Lung (tissue), 12 donors: ENCODE measurements around the gene ANO1. TPM values are rescaled to one million over a fixed set of nuclear protein-coding genes. Genes with fewer than 3 reads are reported as not detected.

Experiments
- ATAC-seq: fragments of 200-7000 bp; cut with Tn5 transposase; one replicate; pipeline ENCODE4 v1.9.1; 2020; ENCODE audit warnings: moderate number of reproducible peaks; ENCODE audit not compliant: insufficient read depth, low FRiP score
- DNase-seq, 3 donors: peaks; one replicate each; pipeline ENCODE4 v3.0.0-alpha.2; 2013 to 2017
- H3K27ac ChIP-seq, 2 donors: one replicate each; pipeline ENCODE4 v1.5.1; 2013; ENCODE audit warnings: mild to moderate bottlenecking in 2 of 2, moderate library complexity in 2 of 2, control low read depth in 1 of 2, inconsistent platforms in 1 of 2, low read depth in 1 of 2, low read length in 1 of 2
- H3K27me3 ChIP-seq, 3 donors: one replicate each; pipeline ENCODE4 v1.5.1; 2013; ENCODE audit warnings: low read length in 2 of 3; ENCODE audit not compliant: control insufficient read depth in 3 of 3, insufficient read depth in 3 of 3
- H3K36me3 ChIP-seq, 4 donors: one replicate each; pipeline ENCODE4 v1.5.1; 2013; ENCODE audit warnings: low read length in 4 of 4, mild to moderate bottlenecking in 1 of 4, moderate library complexity in 1 of 4; ENCODE audit not compliant: control insufficient read depth in 4 of 4, insufficient read depth in 4 of 4
- H3K4me1 ChIP-seq, 5 donors: one replicate each; pipeline ENCODE4 v1.5.1; 2013; ENCODE audit warnings: low read length in 5 of 5, mild to moderate bottlenecking in 2 of 5, moderate library complexity in 1 of 5; ENCODE audit not compliant: control insufficient read depth in 5 of 5, insufficient read depth in 5 of 5
- H3K4me3 ChIP-seq: one replicate; pipeline ENCODE4 v1.5.1; 2013; ENCODE audit warnings: mild to moderate bottlenecking, control low read depth, moderate library complexity
- H3K9ac ChIP-seq, 2 donors: one replicate each; pipeline ENCODE4 v1.5.1; 2013; ENCODE audit warnings: low read length in 2 of 2, control low read depth in 1 of 2; ENCODE audit not compliant: insufficient read depth in 1 of 2
- H3K9me3 ChIP-seq, 4 donors: one replicate each; pipeline ENCODE4 v1.5.1; 2013; ENCODE audit warnings: low read length in 3 of 4, mild to moderate bottlenecking in 1 of 4, moderate library complexity in 1 of 4; ENCODE audit not compliant: control insufficient read depth in 4 of 4, insufficient read depth in 3 of 4
- WGBS, 2 donors: extraction: QIAGEN DNeasy Blood & Tissue Kit; methylation state at CpG; one replicate each; pipeline ENCODE4 v1.1.7; 2013; 5-methylcytosine and 5-hydroxymethylcytosine counted together
- polyA plus RNA-seq, 2 donors: library from polyadenylated mRNA; stranded (reverse); fragments of 200-250 nt; gene quantifications; one replicate each; pipeline ENCODE4 v1.2.1, GENCODE V29; 2013
- total RNA-seq, 2 donors: library from RNA; depleted of rRNA in 1 of 2; stranded (reverse); fragments of >200 nt in 1 of 2; gene quantifications; one replicate each; pipeline ENCODE4 v1.2.1, GENCODE V29; 2014 to 2021
- TF ChIP-seq, protein P1 (sequence below): IDR thresholded peaks from 2 replicates; pipeline ENCODE4 v1.5.1; 2012; ENCODE audit warnings: mild to moderate bottlenecking; ENCODE audit errors: control extremely low read depth, extremely low read depth
- donor health status: control.
- donor health status: control.
- donor health status: Bipolar disorder and iron deficiency.
- donor health status: healthy.
- donor health status: DM: yes; HTN: yes; CAD: no.

Gene ANO1
- total and polyA plus RNA-seq, 4 donors, result 1.2 to 10.8 (median 5.5) TPM

DNA sequence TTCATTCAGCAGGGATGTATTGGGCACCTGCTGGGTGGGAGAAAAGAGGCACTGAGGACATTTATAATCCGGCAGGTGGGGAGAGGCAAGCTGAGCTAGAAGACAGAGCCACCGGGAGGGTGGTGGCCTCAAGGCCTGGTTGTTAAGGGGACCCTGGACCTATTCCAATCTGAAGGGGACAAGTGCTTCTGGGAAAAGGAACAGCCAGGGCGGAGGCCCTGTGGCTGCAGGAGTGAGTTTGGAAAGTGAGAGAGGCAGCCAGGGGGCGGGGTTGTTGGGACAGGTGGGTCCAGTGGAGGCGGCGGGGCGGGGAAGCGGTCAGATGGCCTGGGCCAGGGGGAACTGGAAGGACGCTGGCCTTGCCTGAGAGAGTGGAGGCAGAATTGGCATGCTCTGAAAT, 29.1 kb downstream of the ANO1 start:
- TF ChIP-seq, protein P1, sequence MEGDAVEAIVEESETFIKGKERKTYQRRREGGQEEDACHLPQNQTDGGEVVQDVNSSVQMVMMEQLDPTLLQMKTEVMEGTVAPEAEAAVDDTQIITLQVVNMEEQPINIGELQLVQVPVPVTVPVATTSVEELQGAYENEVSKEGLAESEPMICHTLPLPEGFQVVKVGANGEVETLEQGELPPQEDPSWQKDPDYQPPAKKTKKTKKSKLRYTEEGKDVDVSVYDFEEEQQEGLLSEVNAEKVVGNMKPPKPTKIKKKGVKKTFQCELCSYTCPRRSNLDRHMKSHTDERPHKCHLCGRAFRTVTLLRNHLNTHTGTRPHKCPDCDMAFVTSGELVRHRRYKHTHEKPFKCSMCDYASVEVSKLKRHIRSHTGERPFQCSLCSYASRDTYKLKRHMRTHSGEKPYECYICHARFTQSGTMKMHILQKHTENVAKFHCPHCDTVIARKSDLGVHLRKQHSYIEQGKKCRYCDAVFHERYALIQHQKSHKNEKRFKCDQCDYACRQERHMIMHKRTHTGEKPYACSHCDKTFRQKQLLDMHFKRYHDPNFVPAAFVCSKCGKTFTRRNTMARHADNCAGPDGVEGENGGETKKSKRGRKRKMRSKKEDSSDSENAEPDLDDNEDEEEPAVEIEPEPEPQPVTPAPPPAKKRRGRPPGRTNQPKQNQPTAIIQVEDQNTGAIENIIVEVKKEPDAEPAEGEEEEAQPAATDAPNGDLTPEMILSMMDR, result no peak
- WGBS, 2 donors, result 56 to 63% methylated on average over 4 to 6 of the region's 9 CpGs
- Histone ChIP-seq H3K4me3 (no peak overlapping the region), H3K27ac (no peak overlapping the region), H3K9ac (no peak overlapping the region), H3K9me3 (no peaks in the 10 kb centered on the region), H3K4me1 (peaks cover 0 to 12% (median 0%) of the 10 kb centered on the region in 5 donors), H3K27me3 (no peaks in the 10 kb centered on the region), H3K36me3 (no peaks in the 10 kb centered on the region)
- ATAC-seq (no peak), DNase-seq (no peak)

DNA sequence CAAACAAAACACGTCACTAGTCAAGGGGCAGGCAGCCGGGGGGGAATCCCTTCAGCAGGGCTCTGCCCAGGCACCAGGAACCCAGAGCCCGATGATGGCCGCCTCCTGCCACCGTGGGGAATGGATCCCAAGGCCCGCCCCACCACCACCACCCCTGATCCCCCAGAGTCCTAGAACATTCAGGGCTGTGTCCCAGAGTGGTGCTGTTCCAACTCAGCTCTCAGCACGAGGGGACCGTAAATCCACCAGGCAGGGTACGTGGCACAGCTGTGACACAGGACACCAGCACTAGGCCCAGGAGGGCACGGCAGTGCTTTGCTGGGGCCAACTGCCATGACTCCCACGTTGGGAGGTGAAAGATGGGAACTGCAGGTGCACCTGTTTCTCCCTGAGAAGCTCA, 29.6 kb downstream of the ANO1 start:
- H3K9ac ChIP-seq, result no peak overlapping the region
- peaks cover 0 to 13% (median 0%) of the 10 kb centered on the region in 5 donors for H3K4me1 ChIP-seq
- H3K27ac ChIP-seq, result no peak overlapping the region
- H3K36me3 ChIP-seq, result no peaks in the 10 kb centered on the region
- TF ChIP-seq, protein P1, result no peak
- no peaks in the 10 kb centered on the region for H3K27me3 ChIP-seq
- no peaks in the 10 kb centered on the region for H3K9me3 ChIP-seq
- DNase-seq (no peak), ATAC-seq (no peak)
- 73 to 79% methylated on average over 11 of the region's 11 CpGs for WGBS, 2 donors
- no peak overlapping the region for H3K4me3 ChIP-seq

DNA sequence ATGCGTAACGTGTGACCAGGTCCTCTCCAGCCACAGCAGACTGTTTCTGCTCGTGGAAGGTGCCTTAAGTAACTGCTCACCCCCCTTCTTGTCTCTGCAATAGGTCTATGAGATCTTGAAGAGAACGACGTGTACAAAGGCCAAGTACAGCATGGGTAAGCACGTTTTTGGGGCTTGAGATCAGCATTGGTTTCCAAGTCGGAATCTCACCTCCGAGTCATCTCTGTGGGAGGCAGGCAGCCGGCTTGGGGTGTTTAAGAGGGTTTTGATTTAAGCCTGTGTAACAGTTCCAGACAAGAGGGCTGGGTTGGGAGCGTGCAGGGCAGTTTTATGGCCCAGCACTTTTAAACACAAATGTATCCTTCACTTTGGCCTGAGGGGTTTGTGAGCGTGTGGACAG, 30.1 kb downstream of the ANO1 start:
- Histone ChIP-seq H3K4me1 (peaks cover 0 to 13% (median 0%) of the 10 kb centered on the region in 5 donors), H3K9me3 (no peaks in the 10 kb centered on the region), H3K4me3 (no peak overlapping the region), H3K27ac (no peak overlapping the region), H3K27me3 (no peaks in the 10 kb centered on the region), H3K36me3 (no peaks in the 10 kb centered on the region), H3K9ac (no peak overlapping the region)
- ATAC-seq (no peak), DNase-seq (no peak)
- 67 to 75% methylated on average over 11 of the region's 11 CpGs for WGBS, 2 donors
- TF ChIP-seq, protein P1, result no peak

DNA sequence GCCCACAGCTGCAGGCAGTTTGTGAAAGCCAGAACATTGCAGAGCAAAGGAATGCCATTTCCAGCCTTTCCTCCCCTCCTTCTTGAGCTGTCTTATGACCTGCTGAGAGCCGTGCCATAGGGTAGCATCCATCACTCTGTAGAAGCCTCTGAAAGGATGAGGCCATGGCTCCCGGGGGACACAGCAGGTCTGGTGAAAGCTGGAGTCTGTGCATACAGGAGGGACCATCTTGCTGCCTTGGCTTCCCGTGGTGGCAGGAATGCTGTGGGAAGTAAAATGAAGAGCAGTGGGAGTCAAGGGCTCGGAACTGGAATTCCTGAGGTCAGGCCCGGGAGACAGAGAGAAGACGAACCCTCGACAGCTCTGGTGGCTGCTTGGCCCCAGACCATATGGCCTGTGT, 30.9 kb downstream of the ANO1 start:
- no peaks in the 10 kb centered on the region for H3K27me3 ChIP-seq
- no peak overlapping the region for H3K4me3 ChIP-seq
- peak in 1 of 3 donors; percentile 15 for DNase-seq
- no peak overlapping the region for H3K27ac ChIP-seq
- H3K9ac ChIP-seq, result no peak overlapping the region
- TF ChIP-seq, protein P1, result no peak
- ATAC-seq, result no peak
- no peaks in the 10 kb centered on the region for H3K36me3 ChIP-seq
- peaks cover 0 to 13% (median 0%) of the 10 kb centered on the region in 5 donors for H3K4me1 ChIP-seq
- no peaks in the 10 kb centered on the region for H3K9me3 ChIP-seq
- 67 to 76% methylated on average over 7 of the region's 7 CpGs for WGBS, 2 donors
